Measurements from ENCODE around the gene DEFB110. TPM values are rescaled to one million over a fixed set of nuclear protein-coding genes. Genes with fewer than 3 reads are reported as not detected.

The DEFB110 gene
- total and polyA plus RNA-seq, 2 of the 13 experiments (the other 11 are each of a cell fraction or from before 2014, with no cell fraction given), result not detected

GRCh38 chr6:49982046-49982445 is 39.7 kb downstream of the DEFB110 start:
- Histone ChIP-seq H3K9me3 (ENCODE audit: low read length) (no peaks in the 10 kb centered on the region), H3K9ac (ENCODE audit: insufficient read depth, low read depth, low read length) (no peak overlapping the region), H4K20me1 (ENCODE audit: insufficient read depth, low read length) (no peaks in the 10 kb centered on the region), H3K4me3 (replicated peaks in 1 of 3; ENCODE audit: insufficient read depth in 1 of 3, low read depth in 2 of 3, low read length in 3 of 3) (no peak overlapping the region), H3K27ac (ENCODE audit: extremely low read length, insufficient read depth, low read length) (no peak overlapping the region), H3K36me3 (replicated peaks in 1 of 2; ENCODE audit: control insufficient read depth in 1 of 2, insufficient read depth in 2 of 2, low read length in 2 of 2) (no peaks in the 10 kb centered on the region), H3K4me1 (ENCODE audit: insufficient read depth, low read length) (no peaks in the 10 kb centered on the region), H3K4me2 (ENCODE audit: low read depth, low read length) (no peak overlapping the region), H2AFZ (ENCODE audit: low read length) (no peak overlapping the region), H3K79me2 (ENCODE audit: insufficient read depth, low read length) (no peaks in the 10 kb centered on the region), H3K27me3 (ENCODE audit: control insufficient read depth in 1 of 2, insufficient read depth in 2 of 2, low read length in 2 of 2) (no peaks in the 10 kb centered on the region)
- no peak for ATAC-seq
- WGBS (ENCODE audit: low lambda C conversion rate), result 8% methylated on average over 2 of the region's 2 CpGs
- TF ChIP-seq GATAD2A (CRISPR knock-in tag; IDR thresholded peaks at IDR 0.05) (no peak), ZNF501 (CRISPR knock-in tag; IDR thresholded peaks at IDR 0.05) (no peak), DR1 (CRISPR knock-in tag; IDR thresholded peaks at IDR 0.05) (no peak), CCDC6 (CRISPR knock-in tag; IDR thresholded peaks at IDR 0.05) (no peak), SRSF9 (IDR thresholded peaks at IDR 0.05; ENCODE audit: borderline replicate concordance, insufficient read depth, low read depth, low read length, poor library complexity, severe bottlenecking) (no peak)
- intact Hi-C loops (cut with micrococcal nuclease; ENCODE audit: unreplicated experiment) (no loop called here), in situ Hi-C loops (cut with HindIII; ENCODE audit: extremely low pct_ligation_motif_present, low pct_unique_long_range_greater_than_20kb) (no loop called here)
- no peak for FAIRE-seq
- ChIA-PET POLR2A (no interaction called here), CTCF (ENCODE audit: low intra/inter-chr PET ratio, low total read pairs) (no interaction called here)
- no TSS peak for BruUV-seq (replicated peaks)
- no peak for DNase-seq (ENCODE audit: low spot score)

- no peaks in the 10 kb centered on the region for H3K36me3 ChIP-seq (replicated peaks in 1 of 2; ENCODE audit: control insufficient read depth in 1 of 2, insufficient read depth in 2 of 2, low read length in 2 of 2)
- ATAC-seq (no peak), FAIRE-seq (no peak), DNase-seq (ENCODE audit: low spot score) (no peak)
- peak; percentile 61; the same call in 1 of the 2 replicates for TF ChIP-seq MAFF (IDR thresholded peaks at IDR 0.05; ENCODE audit: low read depth, low read length)
- peak; percentile 63 to 74 for TF ChIP-seq MAFK (conservative IDR thresholded peaks at IDR 0.05 in 1 of 2, IDR thresholded peaks at IDR 0.05 in 1 of 2; ENCODE audit: low read length in 2 of 2)
- no peak for TF ChIP-seq TFE3 (CRISPR knock-in tag; IDR thresholded peaks at IDR 0.05)
- TF ChIP-seq GATAD1 (CRISPR knock-in tag; IDR thresholded peaks at IDR 0.05), result no peak
- H3K27ac ChIP-seq (ENCODE audit: extremely low read length, insufficient read depth, low read length), result no peak overlapping the region
- no peaks in the 10 kb centered on the region for H3K27me3 ChIP-seq (ENCODE audit: control insufficient read depth in 1 of 2, insufficient read depth in 2 of 2, low read length in 2 of 2)
- H3K9ac ChIP-seq (ENCODE audit: insufficient read depth, low read depth, low read length), result no peak overlapping the region
- ChIA-PET CTCF (ENCODE audit: low intra/inter-chr PET ratio, low total read pairs) (no interaction called here), POLR2A (no interaction called here)
- no peak overlapping the region for H3K4me3 ChIP-seq (replicated peaks in 1 of 3; ENCODE audit: insufficient read depth in 1 of 3, low read depth in 2 of 3, low read length in 3 of 3)
- no peak overlapping the region for H2AFZ ChIP-seq (ENCODE audit: low read length)
- WGBS (ENCODE audit: low lambda C conversion rate), result 0% methylated on average over 1 of the region's 1 CpG
- no peaks in the 10 kb centered on the region for H4K20me1 ChIP-seq (ENCODE audit: insufficient read depth, low read length)
- H3K4me2 ChIP-seq (ENCODE audit: low read depth, low read length), result no peak overlapping the region
- no peaks in the 10 kb centered on the region for H3K4me1 ChIP-seq (ENCODE audit: insufficient read depth, low read length)
- no TSS peak for BruUV-seq (replicated peaks)
- H3K9me3 ChIP-seq (ENCODE audit: low read length), result no peaks in the 10 kb centered on the region
- in situ Hi-C loops (cut with HindIII; ENCODE audit: extremely low pct_ligation_motif_present, low pct_unique_long_range_greater_than_20kb) (no loop called here), intact Hi-C loops (cut with micrococcal nuclease; ENCODE audit: unreplicated experiment) (no loop called here)
- no peaks in the 10 kb centered on the region for H3K79me2 ChIP-seq (ENCODE audit: insufficient read depth, low read length)
These were observed 40.9 kb downstream of the DEFB110 start for GRCh38 chr6:49980898-49981297.
